B cell (primary cell): ENCODE data around the gene ACP5. TPM values are rescaled to one million over a fixed set of nuclear protein-coding genes. Genes with fewer than 3 reads are reported as not detected.

Experiments
- ATAC-seq: fragments of 200-7000 bp; cut with Tn5 transposase; one replicate; pipeline ENCODE4 v1.10.0; 2021; ENCODE audit warnings: low read depth, mild to moderate bottlenecking, moderate number of reproducible peaks, moderate library complexity
- CTCF ChIA-PET: fragments of 350-600 bp; sonication (Branson Sonifier 250); formaldehyde crosslinking; loops from one replicate; lab custom pipeline; 2021; ENCODE audit warnings: antibody characterized with exemption, inconsistent platforms; lab: Charles Lee
- POLR2A ChIA-PET: fragments of 350-600 bp; sonication (Branson Sonifier 250); formaldehyde crosslinking; loops from one replicate; lab custom pipeline; 2021; ENCODE audit warnings: antibody characterized with exemption; lab: Charles Lee
- DNase-seq: peaks from one replicate; pipeline ENCODE4 v3.0.0; 2013
- H2AFZ ChIP-seq: 2 replicates; pipeline ENCODE4 v1.6.1; 2012; ENCODE audit warnings: mild to moderate bottlenecking, low read depth, low read length; ENCODE audit not compliant: insufficient read depth, poor library complexity, severe bottlenecking
- H3K27ac ChIP-seq, 2 donors: 1 replicate in 1 of 2; 2 replicates in 1 of 2; pipeline ENCODE4 v1.5.1; 2012 to 2013; ENCODE audit warnings: low read length in 2 of 2, mild to moderate bottlenecking in 2 of 2, moderate library complexity in 1 of 2
- H3K27me3 ChIP-seq, 4 experiments: fragments of 200-600 bp in 1 of 4; sonication (generic) in 1 of 4; replicated peaks in 1 of 4; 1 replicate in 2 of 4; 2 replicates in 2 of 4; pipeline versions ENCODE4 v1.6.1 to v1.7.0; 2013 to 2016; ENCODE audit warnings: low read length in 3 of 4, mild to moderate bottlenecking in 2 of 4, mixed read lengths in 1 of 4, moderate library complexity in 1 of 4; ENCODE audit not compliant: insufficient read depth in 4 of 4, control insufficient read depth in 3 of 4; ENCODE audit errors: control extremely low read depth in 1 of 4
- H3K36me3 ChIP-seq, 2 experiments: replicated peaks in 1 of 2; 1 replicate in 1 of 2; 2 replicates in 1 of 2; pipeline versions ENCODE4 v1.6.1 to v1.7.1; 2013; ENCODE audit warnings: low read length in 1 of 2; ENCODE audit not compliant: insufficient read depth in 2 of 2, control insufficient read depth in 1 of 2; ENCODE audit errors: control extremely low read depth in 1 of 2, extremely low read depth in 1 of 2
- H3K4me1 ChIP-seq, 2 donors: fragments of 200-600 bp in 1 of 2; sonication (generic) in 1 of 2; 1 replicate in 1 of 2; 2 replicates in 1 of 2; pipeline versions ENCODE4 v1.5.1 to v1.6.1; 2013 to 2017; ENCODE audit warnings: low read length in 2 of 2; ENCODE audit not compliant: control insufficient read depth in 2 of 2, insufficient read depth in 2 of 2
- H3K4me2 ChIP-seq: replicated peaks from 2 replicates; pipeline ENCODE3; 2012; ENCODE audit warnings: mild to moderate bottlenecking, low read depth, low read length; ENCODE audit not compliant: poor library complexity, severe bottlenecking
- H3K4me3 ChIP-seq, 5 experiments: fragments of 200-600 bp in 1 of 5; sonication (generic) in 1 of 5; 1 replicate in 3 of 5; 2 replicates in 2 of 5; pipeline versions ENCODE4 v1.5.1 to v1.7.0; 2011 to 2016; ENCODE audit warnings: low read length in 4 of 5, mild to moderate bottlenecking in 4 of 5, low read depth in 2 of 5, control low read depth in 1 of 5, moderate library complexity in 1 of 5; ENCODE audit not compliant: insufficient read depth in 1 of 5; ENCODE audit errors: control extremely low read depth in 1 of 5, extremely low read depth in 1 of 5
- H3K79me2 ChIP-seq: fragments of 200-600 bp; sonication (generic); one replicate; pipeline ENCODE4 v1.6.0; 2016; ENCODE audit warnings: low read length; ENCODE audit not compliant: control insufficient read depth, insufficient read depth
- H3K9ac ChIP-seq: fragments of 200-600 bp; sonication (generic); 2 replicates; pipeline ENCODE4 v1.6.1; 2017; ENCODE audit warnings: mild to moderate bottlenecking, low read length, moderate library complexity
- H3K9me3 ChIP-seq, 3 donors: one replicate each; pipeline versions ENCODE4 v1.6.1 to v1.7.1; 2013; ENCODE audit warnings: low read length in 2 of 3; ENCODE audit not compliant: control insufficient read depth in 2 of 3, insufficient read depth in 1 of 3; ENCODE audit errors: control extremely low read depth in 1 of 3
- H4K20me1 ChIP-seq: 2 replicates; pipeline ENCODE4 v1.6.0; 2012; ENCODE audit warnings: mild to moderate bottlenecking, low read length; ENCODE audit not compliant: insufficient read depth, control insufficient read depth, poor library complexity, severe bottlenecking
- H3K27ac Mint-ChIP-seq: one replicate; pipeline ENCODE4 v1.8.0; 2021; ENCODE audit warnings: mixed read lengths
- H3K27me3 Mint-ChIP-seq: one replicate; pipeline ENCODE4 v1.8.0; 2021; ENCODE audit warnings: mixed read lengths
- H3K4me1 Mint-ChIP-seq: one replicate; pipeline ENCODE4 v1.8.0; 2021; ENCODE audit warnings: mixed read lengths
- H3K4me3 Mint-ChIP-seq: one replicate; pipeline ENCODE4 v1.8.0; 2021; ENCODE audit warnings: mixed read lengths
- H3K9me3 Mint-ChIP-seq: one replicate; pipeline ENCODE4 v1.8.0; 2022; ENCODE audit warnings: mixed read lengths; ENCODE audit not compliant: insufficient read depth
- CTCF ChIP-seq: fragments of 200-600 bp; IDR thresholded peaks from one replicate; pipeline ENCODE4 v1.8.0; 2022; ENCODE audit warnings: antibody characterized with exemption, mild to moderate bottlenecking
- EZH2 ChIP-seq: IDR thresholded peaks from 2 replicates; pipeline ENCODE4 v1.6.1; 2012; ENCODE audit warnings: borderline replicate concordance, low read depth, mild to moderate bottlenecking, moderate library complexity, low read length; ENCODE audit not compliant: insufficient read depth, poor library complexity, severe bottlenecking
- WGBS: methylation state at CpG from one replicate; pipeline ENCODE4 v1.1.5; 2013; ENCODE audit warnings: missing lambda C conversion rate; ENCODE audit not compliant: insufficient coverage; 5-methylcytosine and 5-hydroxymethylcytosine counted together
- intact Hi-C: fragments of 100-400 bp; cut with micrococcal nuclease; formaldehyde crosslinking; loops from one replicate; pipeline ENCODE4 v1.10.0; 2022
- polyA plus RNA-seq: library from polyadenylated mRNA; depleted of rRNA; stranded (reverse); fragments of >200 nt; gene quantifications from 2 replicates; pipeline ENCODE4 v1.2.3, GENCODE V29; 2012
- total RNA-seq, 2 donors: library from RNA; stranded (reverse); fragments of 120-200 nt in 1 of 2; gene quantifications; 1 replicate in 1 of 2; 2 replicates in 1 of 2; pipeline versions ENCODE4 v1.2.3 to v1.2.4, GENCODE V29; 2013 to 2022

The ACP5 gene
- total and polyA plus RNA-seq, 2 donors (not counting 1 experiment from before 2014, with no cell fraction given): 151 to 169 TPM

- no peaks in the 10 kb centered on the region for H3K9me3 Mint-ChIP-seq
- Histone ChIP-seq H3K27me3 (no peaks in the 10 kb centered on the region), H3K9me3 (no peaks in the 10 kb centered on the region), H3K36me3 (peaks cover 0 to 3% of the 10 kb centered on the region in 2 experiments), H3K4me1 (peaks cover 37 to 64% of the 10 kb centered on the region in 2 donors), H3K9ac (peak overlapping the region; percentile 81), H4K20me1 (peaks cover 17% of the 10 kb centered on the region), H2AFZ (no peak overlapping the region), H3K27ac (peak overlapping the region; percentile 80 to 81), H3K79me2 (peaks cover 37% of the 10 kb centered on the region), H3K4me3 (peak overlapping the region in 3 of 5 experiments; percentile 70 to 82 (median 75)), H3K4me2 (peak overlapping the region; percentile 79)
- ATAC-seq: peak; percentile 48
- H3K27ac Mint-ChIP-seq: peak overlapping the region; percentile 94
- H3K4me1 Mint-ChIP-seq: peaks cover 65% of the 10 kb centered on the region
- DNase-seq: peak; percentile 90
- TF ChIP-seq CTCF (peak; percentile 90), EZH2 (no peak)
- CTCF ChIA-PET: interaction anchor here (0.6 to 10.7 kb wide), 14 partner anchors 8 to 1263 kb away, joined by 3 to 289 read pairs (median 5); partner anchors contain the start of genes ACP5 and ECSIT
- POLR2A ChIA-PET: interaction anchor here (0.6 to 3.0 kb wide), 4 partner anchors 8 to 403 kb away, joined by 3 to 13 read pairs (median 4); no protein-coding TSS in a partner anchor
- intact Hi-C loops: loop anchor here (1.0 to 5.0 kb wide), 5 partner anchors 8 to 252 kb away; partner anchors contain the start of gene ZNF440
- no peaks in the 10 kb centered on the region for H3K27me3 Mint-ChIP-seq
- WGBS: 24% methylated on average over 5 of the region's 9 CpGs
- H3K4me3 Mint-ChIP-seq: peak overlapping the region; percentile 93
Observed at GRCh38 chr19:11560404-11561051, 16.9 kb downstream of the ACP5 start.
